Panc1 (cell line): ENCODE measurements around the gene CYP27B1. TPM values are rescaled to one million over a fixed set of nuclear protein-coding genes. Genes with fewer than 3 reads are reported as not detected.
"Not testable (repeated sequence)": the region's sequence is repeated elsewhere in the genome, so short reads cannot be mapped to it uniquely, and the experiment has no call there.

Experiments
- ATAC-seq: fragments of 200-7000 bp; cut with Tn5 transposase; 2 replicates; pipeline ENCODE4 v1.9.1; 2020; ENCODE audit warnings: mild to moderate bottlenecking, moderate library complexity
- BruUV-seq: library from RNA; stranded (reverse); fragments of 400-500 nt; replicated peaks from 2 replicates; lab custom pipeline; 2021; lab: Mats Ljungman, UMichigan
- CTCF ChIA-PET: fragments of 300-600 bp; sonication (Branson Sonifier 250); formaldehyde crosslinking; loops from one replicate; lab custom pipeline; 2022; ENCODE audit warnings: antibody characterized with exemption; lab: Charles Lee
- POLR2A ChIA-PET: fragments of 300-600 bp; sonication (Branson Sonifier 250); formaldehyde crosslinking; loops from one replicate; lab custom pipeline; 2022; ENCODE audit warnings: antibody characterized with exemption; lab: Charles Lee
- DNase-seq: peaks from one replicate; pipeline ENCODE4 v3.0.0-alpha.2; 2010; ENCODE audit warnings: low read depth, low spot score
- H3K27ac ChIP-seq: 2 replicates; pipeline ENCODE4 v1.5.1; 2011; ENCODE audit warnings: mild to moderate bottlenecking, low read length, inconsistent platforms
- H3K27me3 ChIP-seq: fragments of 200-500 bp; sonication (Bioruptor generic); 2 replicates; pipeline ENCODE4 v1.6.0; 2014; ENCODE audit warnings: low read length, inconsistent platforms; ENCODE audit not compliant: control insufficient read depth, insufficient read depth
- H3K36me3 ChIP-seq: fragments of 200-500 bp; sonication (Bioruptor generic); 2 replicates; pipeline ENCODE4 v1.5.1; 2014; ENCODE audit warnings: inconsistent platforms, mild to moderate bottlenecking, low read length, moderate library complexity; ENCODE audit not compliant: control insufficient read depth, insufficient read depth
- H3K4me1 ChIP-seq: 2 replicates; pipeline ENCODE4 v1.5.1; 2011; ENCODE audit warnings: inconsistent platforms, mild to moderate bottlenecking, low read length, moderate library complexity; ENCODE audit not compliant: control insufficient read depth, insufficient read depth
- H3K4me3 ChIP-seq, 2 experiments: 2 replicates each; pipeline ENCODE4 v1.5.1; 2011 to 2012; ENCODE audit warnings: low read depth in 2 of 2, low read length in 2 of 2, mild to moderate bottlenecking in 2 of 2, inconsistent platforms in 1 of 2, moderate library complexity in 1 of 2
- H3K9me3 ChIP-seq: fragments of 200-500 bp; sonication (Bioruptor generic); 2 replicates; pipeline ENCODE4 v1.5.1; 2014; ENCODE audit warnings: low read depth, mild to moderate bottlenecking, inconsistent platforms, low read length, moderate library complexity; ENCODE audit not compliant: control insufficient read depth, insufficient read depth
- POLR2AphosphoS5 ChIP-seq: IDR thresholded peaks from 2 replicates; pipeline ENCODE4 v1.6.1; 2012; ENCODE audit warnings: mild to moderate bottlenecking, low read depth, low read length, moderate library complexity
- SIN3A ChIP-seq: IDR thresholded peaks from 2 replicates; pipeline ENCODE4 v1.6.1; 2012; ENCODE audit warnings: low read depth, mild to moderate bottlenecking, low read length, moderate library complexity, borderline replicate concordance; ENCODE audit not compliant: insufficient read depth
- TCF7L2 ChIP-seq: IDR thresholded peaks from 2 replicates; pipeline ENCODE4 v1.6.1; 2011; ENCODE audit warnings: mild to moderate bottlenecking, low read depth, low read length, inconsistent platforms
- in situ Hi-C: cut with HindIII; loops from 2 replicates; pipeline ENCODE4 v1.10.0; 2016; ENCODE audit warnings: low sequenced_read_pairs, low pct_unique_long_range_greater_than_20kb
- intact Hi-C: fragments of 100-400 bp; cut with micrococcal nuclease; formaldehyde crosslinking; loops from one replicate; pipeline ENCODE4 v1.10.0; 2022; ENCODE audit not compliant: unreplicated experiment
- total RNA-seq: library from RNA; stranded (reverse); gene quantifications from one replicate; pipeline ENCODE4 v1.2.1, GENCODE V29; 2021; ENCODE audit not compliant: unreplicated experiment
- TF ChIP-seq, protein P1 (sequence below), 2 experiments: IDR thresholded peaks; 2 replicates each; pipeline ENCODE4 v1.6.1; 2011 to 2012; ENCODE audit warnings: low read depth in 2 of 2, control low read depth in 1 of 2, low read length in 1 of 2, mild to moderate bottlenecking in 1 of 2, moderate library complexity in 1 of 2; ENCODE audit not compliant: insufficient read depth in 1 of 2
- TF ChIP-seq, protein P2 (sequence below): fragments of 450-650 bp; IDR thresholded peaks from 2 replicates; pipeline ENCODE4 v1.5.1; 2017; ENCODE audit warnings: mild to moderate bottlenecking

Gene CYP27B1
- total RNA-seq, 1 experiment from 2014 or later = 4.0 TPM

DNA sequence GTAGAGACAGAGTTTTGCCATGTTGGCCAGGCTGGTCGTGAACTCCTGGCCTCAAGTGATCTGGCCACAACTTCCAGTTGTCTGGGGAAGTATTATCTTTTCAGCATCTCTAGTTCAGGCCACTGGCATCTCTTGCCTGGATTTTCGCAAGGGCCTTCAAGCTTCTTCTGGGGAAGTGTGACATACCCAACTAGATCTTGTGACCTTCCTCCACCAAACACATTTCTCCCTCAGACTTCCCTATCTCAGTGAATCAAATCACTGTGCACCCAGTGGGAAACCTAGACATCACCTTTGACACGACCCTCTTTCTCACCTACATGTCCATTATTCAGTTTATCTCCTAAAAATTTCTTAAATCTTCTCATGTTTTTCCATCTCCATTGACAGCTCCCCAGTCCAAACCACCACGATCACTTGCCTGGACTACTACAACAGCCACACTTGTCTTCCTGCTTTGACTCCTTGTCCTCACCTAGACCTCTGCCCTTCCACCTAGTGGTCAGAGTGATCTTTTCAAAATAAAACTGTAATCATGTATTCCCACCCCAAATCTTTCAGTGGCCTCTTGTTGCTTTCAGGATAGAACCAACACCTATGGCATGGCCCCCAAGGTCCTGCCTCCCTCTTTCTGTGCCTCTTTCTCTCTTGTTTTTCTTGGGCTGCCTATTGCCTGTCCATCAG lies 8.8 kb upstream of the CYP27B1 start:
- no peaks in the 10 kb centered on the region for H3K9me3 ChIP-seq
- ATAC-seq = no peak
- H3K4me1 ChIP-seq = peaks cover 4% of the 10 kb centered on the region; the same call in 1 of the 2 replicates
- POLR2A ChIA-PET = no interaction called here
- no peak for DNase-seq
- TF ChIP-seq, protein P1, sequence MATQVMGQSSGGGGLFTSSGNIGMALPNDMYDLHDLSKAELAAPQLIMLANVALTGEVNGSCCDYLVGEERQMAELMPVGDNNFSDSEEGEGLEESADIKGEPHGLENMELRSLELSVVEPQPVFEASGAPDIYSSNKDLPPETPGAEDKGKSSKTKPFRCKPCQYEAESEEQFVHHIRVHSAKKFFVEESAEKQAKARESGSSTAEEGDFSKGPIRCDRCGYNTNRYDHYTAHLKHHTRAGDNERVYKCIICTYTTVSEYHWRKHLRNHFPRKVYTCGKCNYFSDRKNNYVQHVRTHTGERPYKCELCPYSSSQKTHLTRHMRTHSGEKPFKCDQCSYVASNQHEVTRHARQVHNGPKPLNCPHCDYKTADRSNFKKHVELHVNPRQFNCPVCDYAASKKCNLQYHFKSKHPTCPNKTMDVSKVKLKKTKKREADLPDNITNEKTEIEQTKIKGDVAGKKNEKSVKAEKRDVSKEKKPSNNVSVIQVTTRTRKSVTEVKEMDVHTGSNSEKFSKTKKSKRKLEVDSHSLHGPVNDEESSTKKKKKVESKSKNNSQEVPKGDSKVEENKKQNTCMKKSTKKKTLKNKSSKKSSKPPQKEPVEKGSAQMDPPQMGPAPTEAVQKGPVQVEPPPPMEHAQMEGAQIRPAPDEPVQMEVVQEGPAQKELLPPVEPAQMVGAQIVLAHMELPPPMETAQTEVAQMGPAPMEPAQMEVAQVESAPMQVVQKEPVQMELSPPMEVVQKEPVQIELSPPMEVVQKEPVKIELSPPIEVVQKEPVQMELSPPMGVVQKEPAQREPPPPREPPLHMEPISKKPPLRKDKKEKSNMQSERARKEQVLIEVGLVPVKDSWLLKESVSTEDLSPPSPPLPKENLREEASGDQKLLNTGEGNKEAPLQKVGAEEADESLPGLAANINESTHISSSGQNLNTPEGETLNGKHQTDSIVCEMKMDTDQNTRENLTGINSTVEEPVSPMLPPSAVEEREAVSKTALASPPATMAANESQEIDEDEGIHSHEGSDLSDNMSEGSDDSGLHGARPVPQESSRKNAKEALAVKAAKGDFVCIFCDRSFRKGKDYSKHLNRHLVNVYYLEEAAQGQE (IDR thresholded peaks at IDR 0.05; ENCODE audit: insufficient read depth in 1 of 2, low read depth in 2 of 2, low read length in 1 of 2) = no peak
- no peak for TF ChIP-seq POLR2AphosphoS5
- no peak for TF ChIP-seq SIN3A
- no peak for TF ChIP-seq TCF7L2
- TF ChIP-seq, protein P2, sequence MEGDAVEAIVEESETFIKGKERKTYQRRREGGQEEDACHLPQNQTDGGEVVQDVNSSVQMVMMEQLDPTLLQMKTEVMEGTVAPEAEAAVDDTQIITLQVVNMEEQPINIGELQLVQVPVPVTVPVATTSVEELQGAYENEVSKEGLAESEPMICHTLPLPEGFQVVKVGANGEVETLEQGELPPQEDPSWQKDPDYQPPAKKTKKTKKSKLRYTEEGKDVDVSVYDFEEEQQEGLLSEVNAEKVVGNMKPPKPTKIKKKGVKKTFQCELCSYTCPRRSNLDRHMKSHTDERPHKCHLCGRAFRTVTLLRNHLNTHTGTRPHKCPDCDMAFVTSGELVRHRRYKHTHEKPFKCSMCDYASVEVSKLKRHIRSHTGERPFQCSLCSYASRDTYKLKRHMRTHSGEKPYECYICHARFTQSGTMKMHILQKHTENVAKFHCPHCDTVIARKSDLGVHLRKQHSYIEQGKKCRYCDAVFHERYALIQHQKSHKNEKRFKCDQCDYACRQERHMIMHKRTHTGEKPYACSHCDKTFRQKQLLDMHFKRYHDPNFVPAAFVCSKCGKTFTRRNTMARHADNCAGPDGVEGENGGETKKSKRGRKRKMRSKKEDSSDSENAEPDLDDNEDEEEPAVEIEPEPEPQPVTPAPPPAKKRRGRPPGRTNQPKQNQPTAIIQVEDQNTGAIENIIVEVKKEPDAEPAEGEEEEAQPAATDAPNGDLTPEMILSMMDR = no peak; the same call in 1 of the 2 replicates
- intact Hi-C loops (no loop called here), in situ Hi-C loops (no loop called here)
- H3K27me3 ChIP-seq = no peaks in the 10 kb centered on the region
- peaks cover 2% of the 10 kb centered on the region; the same call in 1 of the 2 replicates for H3K36me3 ChIP-seq
- CTCF ChIA-PET = interaction anchor here (0.6 to 0.7 kb wide), 2 partner anchors 31 to 165 kb away, joined by 3 to 9 read pairs; partner anchors contain the start of gene TSPAN31
- H3K27ac ChIP-seq = no peak overlapping the region
- H3K4me3 ChIP-seq = no peak overlapping the region
- no TSS peak for BruUV-seq

DNA sequence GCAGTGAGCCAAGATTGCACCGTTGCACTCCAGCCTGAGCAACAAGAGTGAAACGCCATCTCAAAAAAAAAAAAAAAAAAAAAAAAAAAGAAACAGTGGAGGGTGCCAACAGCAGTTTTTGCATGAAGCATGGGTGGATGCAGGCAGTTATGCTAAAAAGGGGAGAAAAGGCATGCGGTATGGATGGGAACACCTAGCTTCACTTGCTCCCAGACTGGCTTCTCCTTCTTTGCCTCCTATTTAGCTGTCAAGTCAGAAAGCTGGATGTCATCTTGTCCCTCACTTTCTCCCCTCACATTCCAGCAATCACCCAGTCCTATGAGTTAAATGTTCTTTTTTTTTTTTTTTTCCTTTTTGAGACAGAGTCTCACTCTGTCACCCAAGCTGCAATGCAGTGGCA lies 8.2 kb upstream of the CYP27B1 start:
- peaks cover 2% of the 10 kb centered on the region; the same call in 1 of the 2 replicates for H3K36me3 ChIP-seq
- ChIA-PET POLR2A (interaction anchor here (0.6 kb wide), 1 partner anchor 31 kb away, joined by 3 read pairs; no protein-coding TSS in a partner anchor), CTCF (interaction anchor here (0.6 to 0.7 kb wide), 4 partner anchors 30 to 670 kb away, joined by 3 to 9 read pairs (median 3); partner anchors contain the start of gene TSPAN31)
- BruUV-seq = no TSS peak
- no peak overlapping the region for H3K4me3 ChIP-seq
- ATAC-seq (no peak), DNase-seq (no peak)
- H3K27me3 ChIP-seq = no peaks in the 10 kb centered on the region
- H3K4me1 ChIP-seq = peaks cover 4% of the 10 kb centered on the region; the same call in 1 of the 2 replicates
- in situ Hi-C loops = no loop called here
- H3K27ac ChIP-seq = no peak overlapping the region
- intact Hi-C loops = no loop called here
- TF ChIP-seq SIN3A = no peak
- TF ChIP-seq POLR2AphosphoS5 = no peak
- TF ChIP-seq, protein P2 = no peak
- no peak for TF ChIP-seq TCF7L2
- TF ChIP-seq, protein P1 (IDR thresholded peaks at IDR 0.05; ENCODE audit: insufficient read depth in 1 of 2, low read depth in 2 of 2, low read length in 1 of 2) = no peak
- no peaks in the 10 kb centered on the region for H3K9me3 ChIP-seq

DNA sequence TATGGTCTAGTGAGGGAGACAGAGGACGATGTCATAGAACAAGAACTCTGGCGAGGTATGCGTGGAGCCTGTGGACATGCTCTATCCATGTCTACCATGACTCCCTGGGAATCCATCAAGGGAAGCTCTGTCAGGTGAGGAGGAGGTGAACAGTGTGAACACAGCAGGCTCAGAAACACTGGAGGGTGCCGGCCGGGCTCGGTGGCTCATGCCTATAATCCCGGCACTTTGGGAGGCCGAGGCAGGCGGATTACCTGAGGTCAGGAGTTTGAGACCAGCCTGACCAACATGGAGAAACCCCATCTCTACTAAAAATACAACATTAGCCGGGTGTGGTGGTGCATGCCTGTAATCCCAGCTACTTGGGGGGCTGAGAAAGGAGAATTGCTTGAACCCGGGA lies 7.8 kb upstream of the CYP27B1 start:
- H3K27ac ChIP-seq, H3K4me1 ChIP-seq, H3K36me3 ChIP-seq, ATAC-seq, BruUV-seq, intact Hi-C loops, H3K27me3 ChIP-seq, H3K9me3 ChIP-seq, H3K4me3 ChIP-seq, DNase-seq, in situ Hi-C loops: not testable (repeated sequence)
- ChIA-PET POLR2A (interaction anchor here (0.6 kb wide), 1 partner anchor 31 kb away, joined by 3 read pairs; no protein-coding TSS in a partner anchor), CTCF (interaction anchor here (0.6 to 0.7 kb wide), 3 partner anchors 122 to 670 kb away, joined by 3 read pairs; no protein-coding TSS in a partner anchor)
